SU-DHL-6 (cell line): ENCODE results near the gene LTA.

Experiments
- EZH2phosphoT487 ChIP-seq: fragments of 200-600 bp; sonication (generic), shearing (Covaris generic); conservative IDR thresholded peaks from 2 replicates; pipeline ENCODE4 v1.6.1; 2018; ENCODE audit warnings: mild to moderate bottlenecking, antibody characterized with exemption, low read length, moderate library complexity, mixed read lengths
- TF ChIP-seq, protein P1 (sequence below): fragments of 200-600 bp; sonication (generic); IDR thresholded peaks from one replicate; pipeline ENCODE4 v1.5.1; 2017; ENCODE audit warnings: antibody characterized with exemption, mild to moderate bottlenecking, low read length, moderate library complexity; ENCODE audit not compliant: insufficient read depth, poor library complexity, severe bottlenecking

DNA sequence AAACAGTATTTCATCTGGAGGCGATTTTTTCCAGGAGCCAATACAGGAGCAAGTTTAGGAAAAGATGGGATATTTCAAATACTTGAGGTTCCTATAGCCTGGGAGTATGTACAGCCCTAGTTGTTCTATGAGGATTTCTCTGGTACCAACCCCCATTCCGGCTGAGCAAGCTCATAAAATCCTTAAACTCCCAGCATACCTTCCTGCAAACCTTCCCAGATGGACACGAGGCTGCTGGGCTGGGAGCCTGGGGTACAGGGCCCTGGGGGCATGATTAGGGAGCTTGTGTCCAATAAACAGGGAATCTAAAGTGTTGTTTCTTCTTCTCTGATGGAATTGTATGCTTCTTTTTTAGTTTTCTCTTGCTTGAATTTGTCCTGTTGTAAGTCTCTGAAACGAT lies 49.9 kb downstream of the LTA start:
- TF ChIP-seq, protein P1, sequence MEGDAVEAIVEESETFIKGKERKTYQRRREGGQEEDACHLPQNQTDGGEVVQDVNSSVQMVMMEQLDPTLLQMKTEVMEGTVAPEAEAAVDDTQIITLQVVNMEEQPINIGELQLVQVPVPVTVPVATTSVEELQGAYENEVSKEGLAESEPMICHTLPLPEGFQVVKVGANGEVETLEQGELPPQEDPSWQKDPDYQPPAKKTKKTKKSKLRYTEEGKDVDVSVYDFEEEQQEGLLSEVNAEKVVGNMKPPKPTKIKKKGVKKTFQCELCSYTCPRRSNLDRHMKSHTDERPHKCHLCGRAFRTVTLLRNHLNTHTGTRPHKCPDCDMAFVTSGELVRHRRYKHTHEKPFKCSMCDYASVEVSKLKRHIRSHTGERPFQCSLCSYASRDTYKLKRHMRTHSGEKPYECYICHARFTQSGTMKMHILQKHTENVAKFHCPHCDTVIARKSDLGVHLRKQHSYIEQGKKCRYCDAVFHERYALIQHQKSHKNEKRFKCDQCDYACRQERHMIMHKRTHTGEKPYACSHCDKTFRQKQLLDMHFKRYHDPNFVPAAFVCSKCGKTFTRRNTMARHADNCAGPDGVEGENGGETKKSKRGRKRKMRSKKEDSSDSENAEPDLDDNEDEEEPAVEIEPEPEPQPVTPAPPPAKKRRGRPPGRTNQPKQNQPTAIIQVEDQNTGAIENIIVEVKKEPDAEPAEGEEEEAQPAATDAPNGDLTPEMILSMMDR: no peak
- no peak for TF ChIP-seq EZH2phosphoT487
